ENCODE measurements around the gene RBM25.

RBM25 gene

DNA sequence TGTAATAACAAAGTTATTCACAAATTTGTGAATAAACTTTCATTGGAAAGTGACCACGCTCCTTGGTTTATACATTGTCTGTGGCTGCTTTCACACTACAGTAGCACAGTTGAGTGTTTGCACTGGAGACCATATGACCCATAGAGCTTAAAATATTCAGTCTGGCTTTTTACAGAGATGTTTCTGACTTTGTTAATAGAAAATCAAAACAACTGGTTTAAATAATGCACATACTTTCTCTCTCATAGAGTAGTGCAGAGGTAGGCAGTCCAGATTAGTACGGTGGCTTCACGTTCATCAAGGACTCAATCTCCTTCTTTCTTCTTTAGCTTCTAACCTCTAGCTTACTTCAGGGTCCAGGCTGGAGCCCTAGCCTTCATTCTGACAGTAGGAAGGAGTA lies 114.2 kb downstream of the RBM25 start:
- DNase-seq: no peak

DNA sequence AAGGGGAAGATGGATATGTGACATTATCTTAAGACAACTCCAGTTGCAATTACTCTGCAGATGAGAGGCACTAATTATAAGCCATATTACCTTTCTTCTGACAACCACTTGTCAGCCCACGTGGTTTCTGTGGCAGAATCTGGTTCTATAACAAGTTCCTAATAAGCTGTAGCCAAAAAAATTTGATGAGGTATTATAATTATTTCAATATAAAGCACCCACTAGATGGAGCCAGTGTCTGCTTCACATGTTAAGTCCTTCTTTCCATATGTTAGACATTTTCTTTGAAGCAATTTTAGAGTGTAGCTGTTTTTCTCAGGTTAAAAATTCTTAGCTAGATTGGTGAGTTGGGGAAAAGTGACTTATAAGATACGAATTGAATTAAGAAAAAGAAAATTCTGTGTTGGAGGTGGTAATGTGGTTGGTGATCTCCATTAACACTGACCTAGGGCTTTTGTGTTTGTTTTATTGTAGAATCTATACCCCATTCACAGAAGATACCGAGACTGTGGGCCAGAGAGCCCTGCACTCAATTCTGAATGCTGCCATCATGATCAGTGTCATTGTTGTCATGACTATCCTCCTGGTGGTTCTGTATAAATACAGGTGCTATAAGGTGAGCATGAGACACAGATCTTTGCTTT lies 114.9 kb downstream of the RBM25 start:
- peak; percentile 35 for DNase-seq
